Measurements from ENCODE around the gene IQCK.

DNA sequence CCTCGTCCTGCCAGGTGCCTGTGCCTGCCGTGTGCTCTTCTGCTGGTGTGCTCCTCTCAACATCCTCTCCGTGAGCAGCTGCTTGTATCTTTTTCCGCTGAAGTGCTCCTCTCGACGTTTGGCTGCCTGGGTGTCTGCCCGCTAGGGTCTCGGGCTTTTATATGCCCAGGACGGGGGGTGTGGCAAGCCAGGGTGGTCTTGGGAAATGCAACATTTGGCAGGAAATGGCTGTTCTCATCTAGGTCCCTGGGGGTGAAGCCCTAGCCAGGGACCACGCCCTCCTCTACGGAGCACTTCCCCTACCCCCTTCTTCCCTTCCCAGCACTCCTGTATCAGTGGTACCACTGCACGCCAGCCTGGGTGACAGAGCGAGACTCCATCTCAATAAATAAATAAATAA is 49.4 kb downstream of the IQCK start:
- TF ChIP-seq POLR2AphosphoS5 (IDR thresholded peaks at IDR 0.05; ENCODE audit: borderline replicate concordance, low read depth, low read length) (no peak), EZH2 (IDR thresholded peaks at IDR 0.05) (no peak), FOXP2 (optimal IDR thresholded peaks at IDR 0.05; ENCODE audit: control extremely low read depth, extremely low read length, insufficient read depth) (no peak)

All from SK-N-MC (cell line).